GM21576 (cell line): ENCODE data around the gene OR5K3.

Source experiments
- ATAC-seq: cut with Tn5 transposase; IDR thresholded peaks from one replicate; pipeline ENCODE4 v1.9.1; 2021; ENCODE audit warnings: mild to moderate bottlenecking, moderate library complexity; ENCODE audit not compliant: unreplicated experiment

Gene OR5K3

GRCh38 chr3:98432575-98432974 lies 42.1 kb downstream of the OR5K3 start:
- ATAC-seq = no peak

DNA sequence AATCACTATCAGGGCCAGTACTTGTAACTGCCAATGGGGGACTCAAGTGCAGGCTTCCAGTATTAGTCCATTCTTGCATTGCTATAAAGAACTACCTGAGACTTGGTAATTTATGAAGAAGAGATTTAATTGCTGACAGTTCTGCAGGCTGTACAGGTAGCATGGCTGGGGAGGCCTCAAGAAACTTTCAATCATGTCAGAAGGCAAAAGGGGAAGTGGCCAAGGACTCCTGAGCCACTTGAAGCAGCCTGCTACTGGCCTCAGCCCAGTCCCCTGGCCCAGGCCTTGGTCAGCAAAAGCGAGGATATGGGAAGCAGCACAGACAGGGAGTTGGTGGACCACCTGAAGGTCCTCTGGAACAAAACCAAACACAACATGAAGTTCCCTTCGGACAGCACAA lies 43.3 kb downstream of the OR5K3 start:
- no peak for ATAC-seq

DNA sequence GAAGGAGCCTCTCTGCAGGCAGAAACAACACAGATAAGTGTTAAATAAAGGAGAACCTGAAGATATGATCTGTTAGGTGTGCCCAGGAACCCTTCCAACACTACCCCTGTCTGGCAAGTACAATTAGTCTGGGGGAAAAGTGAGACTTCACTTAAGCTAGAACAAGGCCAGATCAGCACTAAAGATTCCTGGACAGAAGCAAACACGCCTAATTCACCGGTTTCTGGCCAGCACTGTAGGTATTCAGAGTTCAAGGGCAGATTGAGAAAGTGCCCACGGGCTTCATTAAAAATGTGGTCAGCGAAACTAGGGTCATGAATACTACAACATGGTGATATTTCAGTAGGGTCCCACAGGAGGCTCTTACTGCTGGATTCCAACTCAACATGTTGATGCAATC lies 43.9 kb downstream of the OR5K3 start:
- ATAC-seq = no peak

- ATAC-seq = no peak
Observed at GRCh38 chr3:98440283-98440682, 49.8 kb downstream of the OR5K3 start.
